Measurements from ENCODE around the gene MBD3. TPM values are rescaled to one million over a fixed set of nuclear protein-coding genes. Genes with fewer than 3 reads are reported as not detected.

The MBD3 gene
- total and polyA plus RNA-seq, 7 donors, result 26.1 to 105 (median 61.7) TPM

DNA sequence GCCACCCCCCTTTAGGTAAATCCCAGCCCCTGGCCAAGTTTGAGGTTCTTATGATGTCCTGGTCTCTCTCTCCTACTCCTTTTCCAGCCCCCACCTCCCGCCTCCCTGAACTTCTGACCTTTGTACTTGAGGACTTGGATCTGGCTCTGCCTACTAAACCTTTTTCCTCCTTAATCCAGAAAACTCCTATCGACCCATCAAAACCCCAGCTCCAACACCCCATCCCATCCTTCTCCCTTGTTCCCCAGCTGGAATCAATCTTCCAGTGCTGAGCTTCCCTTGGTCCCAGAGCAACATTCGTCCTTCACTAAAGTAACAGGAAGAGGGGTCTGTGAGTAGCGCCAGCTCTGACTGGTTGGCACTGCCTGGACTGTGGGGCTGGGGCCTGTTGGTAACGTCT is 29.9 kb upstream of the MBD3 start:
- Histone ChIP-seq H3K4me1 (peaks cover 0 to 18% (median 15%) of the 10 kb centered on the region in 4 donors), H3K4me3 (no peak overlapping the region), H3K36me3 (peaks cover 0 to 64% (median 10%) of the 10 kb centered on the region in 4 donors), H3K9me3 (no peaks in the 10 kb centered on the region), H3K27me3 (no peaks in the 10 kb centered on the region), H3K27ac (no peak overlapping the region)
- TF ChIP-seq POLR2A (IDR thresholded peaks at IDR 0.05) (no peak), POLR2AphosphoS5 (IDR thresholded peaks at IDR 0.05) (no peak), EP300 (IDR thresholded peaks at IDR 0.05) (no peak)
- TF ChIP-seq, protein P1, sequence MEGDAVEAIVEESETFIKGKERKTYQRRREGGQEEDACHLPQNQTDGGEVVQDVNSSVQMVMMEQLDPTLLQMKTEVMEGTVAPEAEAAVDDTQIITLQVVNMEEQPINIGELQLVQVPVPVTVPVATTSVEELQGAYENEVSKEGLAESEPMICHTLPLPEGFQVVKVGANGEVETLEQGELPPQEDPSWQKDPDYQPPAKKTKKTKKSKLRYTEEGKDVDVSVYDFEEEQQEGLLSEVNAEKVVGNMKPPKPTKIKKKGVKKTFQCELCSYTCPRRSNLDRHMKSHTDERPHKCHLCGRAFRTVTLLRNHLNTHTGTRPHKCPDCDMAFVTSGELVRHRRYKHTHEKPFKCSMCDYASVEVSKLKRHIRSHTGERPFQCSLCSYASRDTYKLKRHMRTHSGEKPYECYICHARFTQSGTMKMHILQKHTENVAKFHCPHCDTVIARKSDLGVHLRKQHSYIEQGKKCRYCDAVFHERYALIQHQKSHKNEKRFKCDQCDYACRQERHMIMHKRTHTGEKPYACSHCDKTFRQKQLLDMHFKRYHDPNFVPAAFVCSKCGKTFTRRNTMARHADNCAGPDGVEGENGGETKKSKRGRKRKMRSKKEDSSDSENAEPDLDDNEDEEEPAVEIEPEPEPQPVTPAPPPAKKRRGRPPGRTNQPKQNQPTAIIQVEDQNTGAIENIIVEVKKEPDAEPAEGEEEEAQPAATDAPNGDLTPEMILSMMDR (IDR thresholded peaks at IDR 0.05), result no peak
- 90 to 94% methylated on average over 5 of the region's 5 CpGs for WGBS, 2 donors
- intact Hi-C loops (cut with DNase I), result no loop called here
- DNase-seq, result no peak

DNA sequence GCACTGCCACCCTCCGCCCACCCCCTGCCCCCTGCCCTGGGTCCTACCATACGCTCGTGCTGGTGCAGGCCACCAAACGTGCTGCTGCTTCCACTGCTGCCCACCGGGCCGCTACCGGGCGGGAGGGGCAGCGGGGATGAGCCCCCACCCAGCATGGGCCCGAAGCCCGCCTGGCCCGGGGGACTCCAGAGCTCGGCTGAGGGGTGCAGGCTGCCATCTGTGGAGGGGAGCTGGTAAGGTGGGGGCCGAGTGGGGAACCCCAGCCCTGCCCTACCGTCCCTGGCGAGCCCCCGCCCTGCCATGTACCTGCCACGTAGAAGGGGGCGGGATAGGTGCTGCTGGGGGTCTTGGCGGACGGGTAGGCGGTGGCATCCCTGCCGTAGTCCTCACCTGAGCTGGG is 29.3 kb upstream of the MBD3 start:
- DNase-seq, result no peak
- intact Hi-C loops (cut with DNase I), result no loop called here
- TF ChIP-seq, protein P1 (IDR thresholded peaks at IDR 0.05), result no peak
- TF ChIP-seq EP300 (IDR thresholded peaks at IDR 0.05), result no peak
- TF ChIP-seq POLR2A (IDR thresholded peaks at IDR 0.05), result no peak
- TF ChIP-seq POLR2AphosphoS5 (IDR thresholded peaks at IDR 0.05), result no peak
- no peak overlapping the region for H3K4me3 ChIP-seq
- no peak overlapping the region for H3K27ac ChIP-seq
- H3K9me3 ChIP-seq, result no peaks in the 10 kb centered on the region
- 91 to 94% methylated on average over 23 of the region's 23 CpGs for WGBS, 2 donors
- H3K4me1 ChIP-seq, result peaks cover 0 to 23% (median 17%) of the 10 kb centered on the region in 4 donors
- peaks cover 0 to 61% (median 10%) of the 10 kb centered on the region in 4 donors for H3K36me3 ChIP-seq
- no peaks in the 10 kb centered on the region for H3K27me3 ChIP-seq

DNA sequence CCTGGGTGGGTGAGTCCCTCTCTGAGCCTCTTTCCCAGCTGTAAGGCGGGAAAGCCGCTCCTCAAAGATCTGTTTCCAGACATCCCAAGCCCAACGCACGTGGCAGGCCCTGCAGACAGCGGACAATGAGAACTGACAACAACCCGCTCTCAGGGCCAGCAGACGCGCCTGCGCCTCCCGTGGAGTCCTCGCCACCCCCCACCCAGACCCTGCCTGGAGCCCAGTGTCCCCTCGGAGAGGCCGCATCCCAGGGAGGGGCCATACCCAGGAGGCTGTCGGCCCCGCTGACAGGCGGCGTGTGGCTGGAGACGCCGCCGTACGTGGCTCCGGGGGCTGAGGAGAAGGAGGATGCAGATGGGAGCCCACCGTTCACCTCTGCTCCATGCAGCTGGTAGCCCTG is 28.9 kb upstream of the MBD3 start:
- Histone ChIP-seq H3K4me3 (no peak overlapping the region), H3K27ac (no peak overlapping the region), H3K4me1 (peaks cover 0 to 28% (median 20%) of the 10 kb centered on the region in 4 donors), H3K36me3 (peaks cover 0 to 59% (median 10%) of the 10 kb centered on the region in 4 donors), H3K9me3 (no peaks in the 10 kb centered on the region), H3K27me3 (no peaks in the 10 kb centered on the region)
- WGBS, 2 donors, result 93 to 95% methylated on average over 23 of the region's 23 CpGs
- intact Hi-C loops (cut with DNase I), result no loop called here
- no peak for DNase-seq
- TF ChIP-seq EP300 (IDR thresholded peaks at IDR 0.05) (no peak), POLR2AphosphoS5 (IDR thresholded peaks at IDR 0.05) (no peak), POLR2A (IDR thresholded peaks at IDR 0.05) (no peak)
- TF ChIP-seq, protein P1 (IDR thresholded peaks at IDR 0.05), result no peak

DNA sequence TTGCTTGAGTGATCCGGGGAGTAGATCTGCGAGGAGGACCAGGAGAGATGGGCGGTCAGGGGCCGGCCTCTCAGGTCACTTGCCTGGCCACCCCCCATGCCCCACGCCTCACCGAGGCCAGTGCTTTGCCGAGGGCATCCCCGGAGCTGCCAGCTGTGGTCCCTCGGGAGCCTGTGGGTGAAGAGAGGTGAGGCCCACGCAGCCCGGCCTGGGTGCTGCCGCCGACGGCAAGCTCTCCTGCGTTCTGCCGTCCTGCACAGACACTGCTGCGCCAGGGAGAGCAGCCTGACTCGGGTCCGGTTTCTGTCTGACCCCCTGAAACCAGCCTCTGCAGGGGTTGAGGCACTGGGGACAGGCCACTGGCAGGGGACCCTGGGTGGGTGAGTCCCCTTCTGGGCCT is 28.4 kb upstream of the MBD3 start:
- Histone ChIP-seq H3K4me1 (peaks cover 0 to 31% (median 21%) of the 10 kb centered on the region in 4 donors), H3K36me3 (peaks cover 0 to 59% (median 10%) of the 10 kb centered on the region in 4 donors), H3K9me3 (no peaks in the 10 kb centered on the region), H3K27ac (no peak overlapping the region), H3K4me3 (no peak overlapping the region), H3K27me3 (no peaks in the 10 kb centered on the region)
- 91% methylated on average over 19 of the region's 19 CpGs for WGBS, 2 donors
- intact Hi-C loops (cut with DNase I), result no loop called here
- DNase-seq, result peak; percentile 59
- no peak for TF ChIP-seq EP300 (IDR thresholded peaks at IDR 0.05)
- no peak for TF ChIP-seq POLR2A (IDR thresholded peaks at IDR 0.05)
- TF ChIP-seq, protein P1 (IDR thresholded peaks at IDR 0.05), result no peak
- TF ChIP-seq POLR2AphosphoS5 (IDR thresholded peaks at IDR 0.05), result no peak

DNA sequence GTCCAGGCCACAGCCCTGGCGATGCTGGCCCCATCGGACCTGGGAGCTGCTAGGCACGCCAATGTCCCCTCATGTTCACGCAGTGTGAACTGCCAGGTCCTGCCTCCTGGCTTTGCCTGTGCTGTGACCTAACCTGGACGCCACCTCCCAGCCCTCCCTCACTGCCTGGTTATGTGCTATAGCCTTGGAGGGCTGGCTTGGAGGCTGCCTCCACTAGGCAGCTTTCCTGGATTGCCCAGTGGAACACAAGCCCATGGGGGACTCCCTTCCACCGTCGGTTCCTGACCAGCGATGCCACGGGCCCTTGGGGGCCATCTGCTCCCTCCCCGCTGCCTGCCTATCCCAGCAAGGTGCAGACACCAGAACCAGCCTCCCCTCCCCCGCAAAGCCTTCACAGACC is 27.8 kb upstream of the MBD3 start:
- H3K27me3 ChIP-seq, result no peaks in the 10 kb centered on the region
- no peak overlapping the region for H3K27ac ChIP-seq
- no peak for DNase-seq
- no peak overlapping the region for H3K4me3 ChIP-seq
- TF ChIP-seq EP300 (IDR thresholded peaks at IDR 0.05) (no peak), POLR2A (IDR thresholded peaks at IDR 0.05) (no peak), POLR2AphosphoS5 (IDR thresholded peaks at IDR 0.05) (no peak)
- TF ChIP-seq, protein P1 (IDR thresholded peaks at IDR 0.05), result no peak
- intact Hi-C loops (cut with DNase I), result no loop called here
- peaks cover 0 to 36% (median 23%) of the 10 kb centered on the region in 4 donors for H3K4me1 ChIP-seq
- WGBS, 2 donors, result 90 to 91% methylated on average over 11 of the region's 11 CpGs
- no peaks in the 10 kb centered on the region for H3K9me3 ChIP-seq
- H3K36me3 ChIP-seq, result peaks cover under 1 to 59% (median 10%) of the 10 kb centered on the region in 4 donors
